Calu3 (cell line): ENCODE measurements around the gene PTGIR. TPM values are rescaled to one million over a fixed set of nuclear protein-coding genes. Genes with fewer than 3 reads are reported as not detected.

Source experiments
- Bru-seq: library from RNA; stranded (reverse); fragments of 400-500 nt; gene quantifications from one replicate; lab custom pipeline; 2021; lab: Mats Ljungman, UMichigan
- BruChase-seq, 2 experiments: library from RNA; stranded (reverse); fragments of 400-500 nt; gene quantifications; one replicate each; lab custom pipeline; 2021; lab: Mats Ljungman, UMichigan
- BruUV-seq: library from RNA; stranded (reverse); fragments of 400-500 nt; replicated peaks from 2 replicates; lab custom pipeline; 2021; lab: Mats Ljungman, UMichigan
- CTCF ChIA-PET: fragments of 300-600 bp; sonication (Branson Sonifier 250); formaldehyde crosslinking; loops from one replicate; lab custom pipeline; 2022; ENCODE audit warnings: antibody characterized with exemption; lab: Charles Lee
- DNase-seq: peaks from one replicate; pipeline ENCODE4 v3.0.0; 2022
- H3K27ac Mint-ChIP-seq: one replicate; pipeline ENCODE4 v1.8.0; 2022; ENCODE audit warnings: mixed read lengths; ENCODE audit not compliant: unreplicated experiment
- H3K27me3 Mint-ChIP-seq: one replicate; pipeline ENCODE4 v1.8.0; 2022; ENCODE audit warnings: mixed read lengths; ENCODE audit not compliant: unreplicated experiment
- H3K36me3 Mint-ChIP-seq: one replicate; pipeline ENCODE4 v1.8.0; 2022; ENCODE audit warnings: mild to moderate bottlenecking, moderate library complexity, mixed read lengths; ENCODE audit not compliant: insufficient read depth, unreplicated experiment
- H3K4me1 Mint-ChIP-seq: one replicate; pipeline ENCODE4 v1.8.0; 2022; ENCODE audit warnings: mild to moderate bottlenecking, low read depth, mixed read lengths; ENCODE audit not compliant: unreplicated experiment
- H3K4me3 Mint-ChIP-seq: one replicate; pipeline ENCODE4 v1.8.0; 2022; ENCODE audit warnings: mild to moderate bottlenecking, low read depth, moderate library complexity, mixed read lengths; ENCODE audit not compliant: unreplicated experiment
- H3K9me3 Mint-ChIP-seq: one replicate; pipeline ENCODE4 v1.8.0; 2022; ENCODE audit warnings: low read depth, mixed read lengths; ENCODE audit not compliant: unreplicated experiment
- CTCF ChIP-seq: fragments of 200-600 bp; IDR thresholded peaks from one replicate; pipeline ENCODE4 v1.8.0; 2022; ENCODE audit warnings: antibody characterized with exemption; ENCODE audit not compliant: unreplicated experiment
- intact Hi-C: fragments of 100-400 bp; cut with micrococcal nuclease; formaldehyde crosslinking; loops from one replicate; pipeline ENCODE4 v1.10.0; 2022; ENCODE audit not compliant: unreplicated experiment
- long read RNA-seq: library from polyadenylated mRNA; stranded (forward); transcript quantifications from one replicate; pipeline ENCODE4 v2.0.0, GENCODE V29; 2022
- total RNA-seq: library from RNA; stranded (reverse); gene quantifications from 2 replicates; pipeline ENCODE4 v1.2.3, GENCODE V29; 2022

The PTGIR gene
- total RNA-seq: not detected in 2 replicates
- Bru-seq, nascent RNA: not detected
- not detected for BruChase-seq, experiment 1, labeled RNA remaining after a 6-hour chase
- BruChase-seq, experiment 2, labeled RNA remaining after a 2-hour chase: not detected
- long read RNA-seq: 0 reads

- H3K4me1 Mint-ChIP-seq: no peaks in the 10 kb centered on the region
Measured at GRCh38 chr19:46624958-46625661, at the start of gene PTGIR. Gene PTGIR (minus strand): TSS chr19:46625089. CDS start chr19:46624225, 864 bp downstream.

GRCh38 chr19:46670813-46671212 is 45.9 kb upstream of the PTGIR start:
- H3K36me3 Mint-ChIP-seq: peaks cover 23% of the 10 kb centered on the region

More at GRCh38 chr19:46624958-46625661, at the start of gene PTGIR:
- DNase-seq: no peak
- peaks cover 6% of the 10 kb centered on the region for H3K36me3 Mint-ChIP-seq
- no peaks in the 10 kb centered on the region for H3K9me3 Mint-ChIP-seq
- no peak within 1 kb of the TSS for H3K27ac Mint-ChIP-seq
- intact Hi-C loops: no loop called here
- CTCF ChIA-PET: interaction anchor here (1.1 to 1.7 kb wide), 2 partner anchors 8 to 36 kb away, joined by 6 to 8 read pairs; partner anchors contain the start of gene DACT3
- no TSS peak for BruUV-seq
- no peak for TF ChIP-seq CTCF
- H3K27me3 Mint-ChIP-seq: peaks cover 66% of the 10 kb centered on the region
- no peak within 1 kb of the TSS for H3K4me3 Mint-ChIP-seq

GRCh38 chr19:46668662-46669061 is 43.8 kb upstream of the PTGIR start:
- Mint-ChIP-seq H3K4me1 (peaks cover 8% of the 10 kb centered on the region), H3K4me3 (no peak overlapping the region), H3K36me3 (peaks cover 9% of the 10 kb centered on the region), H3K27me3 (peaks cover 16% of the 10 kb centered on the region), H3K9me3 (no peaks in the 10 kb centered on the region), H3K27ac (no peak overlapping the region)
- CTCF ChIA-PET: no interaction called here
- DNase-seq: no peak
- BruUV-seq: no TSS peak
- intact Hi-C loops: no loop called here
- no peak for TF ChIP-seq CTCF

More at GRCh38 chr19:46670813-46671212, 45.9 kb upstream of the PTGIR start:
- no peak for DNase-seq
- no peak for TF ChIP-seq CTCF
- peaks cover 8% of the 10 kb centered on the region for H3K4me1 Mint-ChIP-seq
- TSS peak; percentile 30 for BruUV-seq
- H3K4me3 Mint-ChIP-seq: no peak overlapping the region
- CTCF ChIA-PET: interaction anchor here (1.4 kb wide), 1 partner anchor 9 kb away, joined by 3 read pairs; no protein-coding TSS in a partner anchor
- no peaks in the 10 kb centered on the region for H3K27me3 Mint-ChIP-seq
- intact Hi-C loops: no loop called here
- H3K27ac Mint-ChIP-seq: no peak overlapping the region
- H3K9me3 Mint-ChIP-seq: no peaks in the 10 kb centered on the region

GRCh38 chr19:46665072-46665471 is 40.2 kb upstream of the PTGIR start:
- intact Hi-C loops: no loop called here
- H3K4me1 Mint-ChIP-seq: peaks cover 9% of the 10 kb centered on the region
- CTCF ChIA-PET: interaction anchor here (1.0 kb wide), 1 partner anchor 48 kb away, joined by 3 read pairs; no protein-coding TSS in a partner anchor
- H3K9me3 Mint-ChIP-seq: no peaks in the 10 kb centered on the region
- no TSS peak for BruUV-seq
- H3K27me3 Mint-ChIP-seq: peaks cover 37% of the 10 kb centered on the region
- H3K4me3 Mint-ChIP-seq: no peak overlapping the region
- no peak for DNase-seq
- no peak overlapping the region for H3K27ac Mint-ChIP-seq
- no peak for TF ChIP-seq CTCF
- peaks cover 13% of the 10 kb centered on the region for H3K36me3 Mint-ChIP-seq
